CD4-positive, alpha-beta T cell (primary cell): Measurements from ENCODE around the gene SLC22A6. TPM values are rescaled to one million over a fixed set of nuclear protein-coding genes. Genes with fewer than 3 reads are reported as not detected.

Experiments
- ATAC-seq: fragments of 200-7000 bp; cut with Tn5 transposase; one replicate; pipeline ENCODE4 v1.10.0; 2022; ENCODE audit warnings: mild to moderate bottlenecking; ENCODE audit not compliant: poor library complexity
- CTCF ChIA-PET: fragments of 350-600 bp; sonication (Branson Sonifier 250); formaldehyde crosslinking; loops from one replicate; lab custom pipeline; 2021; ENCODE audit warnings: antibody characterized with exemption, inconsistent platforms; lab: Charles Lee
- POLR2A ChIA-PET: fragments of 350-600 bp; sonication (Branson Sonifier 250); formaldehyde crosslinking; loops from one replicate; lab custom pipeline; 2021; ENCODE audit warnings: antibody characterized with exemption, inconsistent platforms; lab: Charles Lee
- DNase-seq, 14 experiments: peaks; one replicate each; pipeline ENCODE4 v3.0.0-alpha.2; 2013 to 2020; ENCODE audit warnings: mixed read lengths in 2 of 14
- H3K27ac ChIP-seq, 2 donors: one replicate each; pipeline versions ENCODE4 v1.5.1 to v1.7.0; 2013; ENCODE audit warnings: low read length in 2 of 2, low read depth in 1 of 2, mild to moderate bottlenecking in 1 of 2
- H3K27me3 ChIP-seq, 2 experiments: 1 replicate in 1 of 2; 2 replicates in 1 of 2; pipeline versions ENCODE4 v1.6.1 to v1.7.0; 2013; ENCODE audit warnings: low read length in 2 of 2, control low read depth in 1 of 2, mild to moderate bottlenecking in 1 of 2, moderate library complexity in 1 of 2; ENCODE audit not compliant: insufficient read depth in 2 of 2, control insufficient read depth in 1 of 2
- H3K36me3 ChIP-seq: one replicate; pipeline ENCODE4 v1.6.1; 2013; ENCODE audit warnings: low read length, control low read depth; ENCODE audit not compliant: insufficient read depth
- H3K4me1 ChIP-seq: one replicate; pipeline ENCODE4 v1.6.1; 2013; ENCODE audit warnings: low read length, control low read depth; ENCODE audit not compliant: insufficient read depth
- H3K4me3 ChIP-seq: one replicate; pipeline ENCODE4 v1.5.1; 2013; ENCODE audit warnings: mild to moderate bottlenecking, low read length, moderate library complexity
- H3K9me3 ChIP-seq, 2 experiments: 1 replicate in 1 of 2; 2 replicates in 1 of 2; pipeline versions ENCODE4 v1.6.1 to v1.7.0; 2013; ENCODE audit warnings: low read length in 2 of 2, mild to moderate bottlenecking in 2 of 2, control low read depth in 1 of 2, moderate library complexity in 1 of 2; ENCODE audit not compliant: control insufficient read depth in 1 of 2, insufficient read depth in 1 of 2
- H3K27ac Mint-ChIP-seq: one replicate; pipeline ENCODE4 v1.8.0; 2020; ENCODE audit warnings: mixed read lengths
- H3K27me3 Mint-ChIP-seq: one replicate; pipeline ENCODE4 v1.8.0; 2021; ENCODE audit warnings: mixed read lengths
- H3K36me3 Mint-ChIP-seq: one replicate; pipeline ENCODE4 v1.8.0; 2021; ENCODE audit warnings: low read depth, mixed read lengths
- H3K4me1 Mint-ChIP-seq: one replicate; pipeline ENCODE4 v1.8.0; 2021; ENCODE audit warnings: low read depth, mixed read lengths
- H3K4me3 Mint-ChIP-seq: one replicate; pipeline ENCODE4 v1.8.0; 2020; ENCODE audit warnings: mild to moderate bottlenecking, mixed read lengths
- H3K9me3 Mint-ChIP-seq: one replicate; pipeline ENCODE4 v1.8.0; 2020; ENCODE audit warnings: mixed read lengths
- intact Hi-C, 2 experiments: fragments of 100-400 bp; cut with DNase I in 1 of 2; cut with micrococcal nuclease in 1 of 2; formaldehyde crosslinking; loops; one replicate each; pipeline versions ENCODE4 v1.15.1 to v1.9.0; 2023 to 2025; cut with DNase I, micrococcal nuclease
- total RNA-seq, 174 experiments: library from RNA in 2 of 174; stranded (reverse) in 2 of 174; gene quantifications; one replicate each; pipeline ENCODE4 v1.2.3 and lab custom pipeline; 2021 to 2026
- TF ChIP-seq, protein P1 (sequence below): fragments of 200-600 bp; IDR thresholded peaks from one replicate; pipeline ENCODE4 v1.8.0; 2022; ENCODE audit warnings: antibody characterized with exemption, mild to moderate bottlenecking

Gene SLC22A6
- total RNA-seq, 2 experiments from 2014 or later: not detected

DNA sequence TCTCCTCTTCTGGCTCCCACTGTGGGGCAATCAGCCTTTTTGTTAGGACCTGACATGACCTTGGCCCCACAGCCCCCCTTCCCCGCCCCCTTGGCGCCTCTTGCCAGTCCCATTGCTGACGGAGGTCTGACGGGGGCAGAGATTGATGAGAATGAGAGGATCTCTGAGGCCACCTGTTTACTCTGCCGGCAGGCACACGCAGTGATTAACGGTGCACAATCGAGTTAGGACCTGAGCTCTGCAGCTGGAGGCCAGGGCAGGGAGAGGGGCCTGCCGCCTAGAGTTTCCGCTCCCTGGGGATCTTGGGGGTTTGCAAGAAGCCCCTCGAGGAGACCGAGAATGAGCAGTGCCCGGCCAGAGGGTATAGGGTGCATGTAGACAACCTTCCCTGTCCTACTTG lies 56.8 kb downstream of the SLC22A6 start:
- TF ChIP-seq, protein P1, sequence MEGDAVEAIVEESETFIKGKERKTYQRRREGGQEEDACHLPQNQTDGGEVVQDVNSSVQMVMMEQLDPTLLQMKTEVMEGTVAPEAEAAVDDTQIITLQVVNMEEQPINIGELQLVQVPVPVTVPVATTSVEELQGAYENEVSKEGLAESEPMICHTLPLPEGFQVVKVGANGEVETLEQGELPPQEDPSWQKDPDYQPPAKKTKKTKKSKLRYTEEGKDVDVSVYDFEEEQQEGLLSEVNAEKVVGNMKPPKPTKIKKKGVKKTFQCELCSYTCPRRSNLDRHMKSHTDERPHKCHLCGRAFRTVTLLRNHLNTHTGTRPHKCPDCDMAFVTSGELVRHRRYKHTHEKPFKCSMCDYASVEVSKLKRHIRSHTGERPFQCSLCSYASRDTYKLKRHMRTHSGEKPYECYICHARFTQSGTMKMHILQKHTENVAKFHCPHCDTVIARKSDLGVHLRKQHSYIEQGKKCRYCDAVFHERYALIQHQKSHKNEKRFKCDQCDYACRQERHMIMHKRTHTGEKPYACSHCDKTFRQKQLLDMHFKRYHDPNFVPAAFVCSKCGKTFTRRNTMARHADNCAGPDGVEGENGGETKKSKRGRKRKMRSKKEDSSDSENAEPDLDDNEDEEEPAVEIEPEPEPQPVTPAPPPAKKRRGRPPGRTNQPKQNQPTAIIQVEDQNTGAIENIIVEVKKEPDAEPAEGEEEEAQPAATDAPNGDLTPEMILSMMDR: no peak
- Histone ChIP-seq H3K27ac (no peak overlapping the region), H3K4me1 (peaks cover 38% of the 10 kb centered on the region), H3K36me3 (no peaks in the 10 kb centered on the region), H3K9me3 (peaks cover 0 to 34% of the 10 kb centered on the region in 2 experiments), H3K4me3 (no peak overlapping the region), H3K27me3 (peaks cover 63 to 74% of the 10 kb centered on the region in 2 experiments)
- Mint-ChIP-seq H3K9me3 (no peaks in the 10 kb centered on the region), H3K36me3 (no peaks in the 10 kb centered on the region), H3K4me1 (peaks cover 29% of the 10 kb centered on the region), H3K27ac (no peak overlapping the region), H3K27me3 (peaks cover 88% of the 10 kb centered on the region), H3K4me3 (no peak overlapping the region)
- DNase-seq (peak in 1 of 14 experiments; percentile 15), ATAC-seq (no peak)
- POLR2A ChIA-PET: no interaction called here
- CTCF ChIA-PET: interaction anchor here (1.5 kb wide), 1 partner anchor 108 kb away, joined by 4 read pairs; no protein-coding TSS in a partner anchor
- intact Hi-C loops: no loop called here

DNA sequence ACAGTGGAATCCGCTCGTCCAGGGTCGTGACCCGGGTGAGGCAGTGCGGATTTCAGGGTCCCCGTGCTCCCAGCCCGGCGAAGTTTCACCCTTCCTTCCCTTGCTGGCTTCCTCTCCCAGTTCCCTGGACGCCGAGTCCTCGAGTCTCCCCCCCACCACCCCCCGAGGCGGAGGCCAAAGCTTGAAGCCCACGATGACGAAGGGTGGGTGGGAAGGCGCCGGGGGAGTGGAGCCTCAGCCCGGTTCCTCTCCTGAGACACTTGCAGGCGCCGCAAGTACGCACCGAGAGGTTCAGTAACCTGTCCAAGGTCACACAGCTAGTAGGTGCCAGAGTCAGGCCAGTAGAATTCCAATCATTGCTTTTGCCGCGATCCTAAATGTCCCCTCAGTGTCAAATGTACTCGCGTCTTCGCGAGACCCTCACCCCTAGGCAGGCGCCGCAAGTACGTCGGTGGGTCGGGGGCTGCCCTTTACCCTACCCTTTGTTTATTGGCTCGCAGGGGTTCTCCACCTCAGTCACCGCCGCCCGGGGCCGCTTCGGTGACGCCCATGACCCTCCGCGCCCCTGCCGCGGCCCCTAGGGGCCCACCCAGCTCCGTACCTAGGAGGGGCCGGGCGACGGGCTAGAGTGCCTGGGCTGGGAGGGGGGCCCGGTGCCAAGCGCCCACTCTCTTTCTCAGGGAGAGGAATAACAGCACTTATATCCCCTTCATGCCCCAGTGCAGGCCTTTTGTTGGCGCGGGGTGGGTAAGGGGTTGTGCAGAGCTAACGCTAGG lies 57.9 kb downstream of the SLC22A6 start:
- POLR2A ChIA-PET: no interaction called here
- no peaks in the 10 kb centered on the region for H3K36me3 Mint-ChIP-seq
- H3K9me3 Mint-ChIP-seq: no peaks in the 10 kb centered on the region
- peaks cover 33% of the 10 kb centered on the region for H3K4me1 Mint-ChIP-seq
- CTCF ChIA-PET: interaction anchor here (0.6 kb wide), 1 partner anchor 21 kb away, joined by 3 read pairs; no protein-coding TSS in a partner anchor
- no peak for ATAC-seq
- peaks cover 95% of the 10 kb centered on the region for H3K27me3 Mint-ChIP-seq
- Histone ChIP-seq H3K27me3 (peaks cover 70 to 81% of the 10 kb centered on the region in 2 experiments), H3K9me3 (peaks cover 0 to 36% of the 10 kb centered on the region in 2 experiments), H3K36me3 (no peaks in the 10 kb centered on the region), H3K4me1 (peaks cover 42% of the 10 kb centered on the region), H3K4me3 (no peak overlapping the region), H3K27ac (no peak overlapping the region)
- TF ChIP-seq, protein P1: no peak
- H3K27ac Mint-ChIP-seq: no peak overlapping the region
- H3K4me3 Mint-ChIP-seq: no peak overlapping the region
- DNase-seq: no peak
- intact Hi-C loops: no loop called here

Other genes with a start within 250 kb of the SLC22A6 start
- 1 to 10 TPM; 2.3 to 3.5 TPM for gene ZBTB3, start 230.8 kb downstream of the SLC22A6 start, total RNA-seq
- 10 to 100 TPM; 45.3 to 47.9 TPM for gene POLR2G, start 223.4 kb downstream of the SLC22A6 start, total RNA-seq
- gene TAF6L, start 213.6 kb downstream of the SLC22A6 start, total RNA-seq: 10 to 100 TPM; 11.5 to 11.8 TPM
- 10 to 100 TPM; 34.7 to 37.4 TPM for gene TMEM179B, start 197.6 kb downstream of the SLC22A6 start, total RNA-seq
- 1 to 10 TPM; 6.2 to 8.7 TPM for gene TMEM223, start 193.0 kb downstream of the SLC22A6 start, total RNA-seq
- gene NXF1, start 179.5 kb downstream of the SLC22A6 start, total RNA-seq: 100 to 1,000 TPM; 343 to 358 TPM
- 100 to 1,000 TPM in 1 of 2 experiments, 10 to 100 TPM in 1; 93.1 to 104 TPM for gene STX5, start 152.9 kb downstream of the SLC22A6 start, total RNA-seq
- gene TEX54, start 152.1 kb downstream of the SLC22A6 start, total RNA-seq: under 1 TPM in 1 of 2 experiments, not detected in 1; 0.59 TPM
- gene WDR74, start 145.4 kb downstream of the SLC22A6 start, total RNA-seq: 100 to 1,000 TPM; 289 to 297 TPM
- gene SLC3A2, start 104.1 kb downstream of the SLC22A6 start, total RNA-seq: 100 to 1,000 TPM; 231 to 234 TPM
- gene CHRM1, start 63.6 kb downstream of the SLC22A6 start, total RNA-seq: not detected
- not detected for gene SLC22A8, start 30.9 kb upstream of the SLC22A6 start, total RNA-seq
- not detected for gene SLC22A24, start 159.3 kb upstream of the SLC22A6 start, total RNA-seq